NCI-H2029 treated with DMSO at 0.1 percent for 48 hours (cell line): ENCODE results near the gene F10.

ENCODE experiments used
- DNase-seq: peaks from one replicate; lab custom pipeline; 2025; lab: John Stamatoyannopoulos, UW

The F10 gene

GRCh38 chr13:113171250-113172125 is 48.9 kb downstream of the F10 start:
- no peak for DNase-seq

GRCh38 chr13:113172419-113172926 is 49.9 kb downstream of the F10 start:
- DNase-seq = no peak

- DNase-seq = no peak
Observed at GRCh38 chr13:113176280-113176679, 53.7 kb downstream of the F10 start.

GRCh38 chr13:113176822-113177221 is 54.2 kb downstream of the F10 start:
- no peak for DNase-seq

- DNase-seq = no peak
Observed at GRCh38 chr13:113178070-113178895, 55.7 kb downstream of the F10 start.

- DNase-seq = no peak
Observed at GRCh38 chr13:113178896-113179167, 56.2 kb downstream of the F10 start.

GRCh38 chr13:113179374-113180230 is 57.0 kb downstream of the F10 start:
- DNase-seq = no peak

GRCh38 chr13:113182046-113182445 is 59.4 kb downstream of the F10 start:
- DNase-seq = no peak

GRCh38 chr13:113183450-113184129 is 61.0 kb downstream of the F10 start:
- DNase-seq = no peak

- DNase-seq = no peak
Observed at GRCh38 chr13:113184568-113185440, 62.2 kb downstream of the F10 start.

GRCh38 chr13:113186061-113186900 is 63.7 kb downstream of the F10 start:
- no peak for DNase-seq

- DNase-seq = no peak
Observed at GRCh38 chr13:113187263-113187669, 64.7 kb downstream of the F10 start.

GRCh38 chr13:113187883-113188665 is 65.5 kb downstream of the F10 start:
- no peak for DNase-seq

- no peak for DNase-seq
Observed at GRCh38 chr13:113190181-113190580, 67.6 kb downstream of the F10 start.

- no peak for DNase-seq
Observed at GRCh38 chr13:113192279-113192678, 69.7 kb downstream of the F10 start.

GRCh38 chr13:113192902-113193301 is 70.3 kb downstream of the F10 start:
- DNase-seq = no peak

- no peak for DNase-seq
Observed at GRCh38 chr13:113195360-113195759, 72.8 kb downstream of the F10 start.

GRCh38 chr13:113196970-113197737 is 74.6 kb downstream of the F10 start:
- no peak for DNase-seq
